T-helper 2 cell treated with Interferon-gamma antibody and Interleukin-4, amounts not matched to agents 5 μg/mL and 100 μg/mL, for 36 hours (primary cell): ENCODE measurements around the gene MORF4L2.

Experiments used
- DNase-seq: peaks from one replicate; pipeline ENCODE4 v3.0.0; 2021; ENCODE audit warnings: low spot score
- H3K27ac Mint-ChIP-seq: one replicate; pipeline ENCODE4 v1.8.0; 2021; ENCODE audit warnings: mild to moderate bottlenecking, mixed read lengths
- H3K27me3 Mint-ChIP-seq: one replicate; pipeline ENCODE4 v1.8.0; 2021; ENCODE audit warnings: low read depth, mixed read lengths
- H3K36me3 Mint-ChIP-seq: one replicate; pipeline ENCODE4 v1.8.0; 2021; ENCODE audit warnings: low read depth, mixed read lengths
- H3K4me1 Mint-ChIP-seq: one replicate; pipeline ENCODE4 v1.8.0; 2021; ENCODE audit warnings: low read depth, mixed read lengths
- H3K4me3 Mint-ChIP-seq: one replicate; pipeline ENCODE4 v1.8.0; 2022; ENCODE audit warnings: mild to moderate bottlenecking, moderate library complexity, mixed read lengths
- H3K9me3 Mint-ChIP-seq: one replicate; pipeline ENCODE4 v1.8.0; 2021; ENCODE audit warnings: mixed read lengths

Gene MORF4L2

GRCh38 chrX:103686199-103687072, at the start of gene MORF4L2:
Gene MORF4L2, minus strand, starts transcription at chrX:103686699. Its CDS starts 9,672 bp downstream, at chrX:103677027.
- no peak within 1 kb of the TSS for H3K27ac Mint-ChIP-seq
- H3K4me3 Mint-ChIP-seq: peak within 1 kb of the TSS; percentile 90
- H3K27me3 Mint-ChIP-seq: no peaks in the 10 kb centered on the region
- H3K4me1 Mint-ChIP-seq: peaks cover 4% of the 10 kb centered on the region
- DNase-seq: peak; percentile 87
- peaks cover 17% of the 10 kb centered on the region for H3K36me3 Mint-ChIP-seq
- H3K9me3 Mint-ChIP-seq: no peaks in the 10 kb centered on the region

- peak; percentile 35 for DNase-seq
- Mint-ChIP-seq H3K36me3 (no peaks in the 10 kb centered on the region), H3K4me1 (peaks cover 10% of the 10 kb centered on the region), H3K4me3 (no peak overlapping the region), H3K9me3 (no peaks in the 10 kb centered on the region), H3K27ac (no peak overlapping the region), H3K27me3 (peaks cover 4% of the 10 kb centered on the region)
Measured at GRCh38 chrX:103734125-103734760, 47.7 kb upstream of the MORF4L2 start.

- Mint-ChIP-seq H3K36me3 (no peaks in the 10 kb centered on the region), H3K4me1 (peaks cover 10% of the 10 kb centered on the region), H3K9me3 (no peaks in the 10 kb centered on the region), H3K27me3 (peaks cover 4% of the 10 kb centered on the region), H3K4me3 (no peak overlapping the region), H3K27ac (no peak overlapping the region)
- no peak for DNase-seq
Measured at GRCh38 chrX:103733017-103733416, 46.5 kb upstream of the MORF4L2 start.

GRCh38 chrX:103730796-103731493, 44.4 kb upstream of the MORF4L2 start:
- no peak for DNase-seq
- Mint-ChIP-seq H3K4me1 (peaks cover 10% of the 10 kb centered on the region), H3K36me3 (no peaks in the 10 kb centered on the region), H3K4me3 (no peak overlapping the region), H3K27ac (no peak overlapping the region), H3K9me3 (no peaks in the 10 kb centered on the region), H3K27me3 (peaks cover 4% of the 10 kb centered on the region)

- no peak for DNase-seq
- H3K9me3 Mint-ChIP-seq: no peaks in the 10 kb centered on the region
- no peak overlapping the region for H3K4me3 Mint-ChIP-seq
- peaks cover 10% of the 10 kb centered on the region for H3K4me1 Mint-ChIP-seq
- H3K27me3 Mint-ChIP-seq: peaks cover 4% of the 10 kb centered on the region
- H3K36me3 Mint-ChIP-seq: no peaks in the 10 kb centered on the region
- no peak overlapping the region for H3K27ac Mint-ChIP-seq
Measured at GRCh38 chrX:103730147-103730795, 43.8 kb upstream of the MORF4L2 start.

- peaks cover 4% of the 10 kb centered on the region for H3K27me3 Mint-ChIP-seq
- H3K9me3 Mint-ChIP-seq: no peaks in the 10 kb centered on the region
- no peak overlapping the region for H3K4me3 Mint-ChIP-seq
- H3K4me1 Mint-ChIP-seq: peaks cover 6% of the 10 kb centered on the region
- H3K27ac Mint-ChIP-seq: no peak overlapping the region
- no peaks in the 10 kb centered on the region for H3K36me3 Mint-ChIP-seq
- no peak for DNase-seq
Measured at GRCh38 chrX:103729015-103729414, 42.5 kb upstream of the MORF4L2 start.

- Mint-ChIP-seq H3K4me1 (peaks cover 4% of the 10 kb centered on the region), H3K27me3 (peaks cover 3% of the 10 kb centered on the region), H3K9me3 (no peaks in the 10 kb centered on the region), H3K4me3 (no peak overlapping the region), H3K27ac (no peak overlapping the region), H3K36me3 (no peaks in the 10 kb centered on the region)
- DNase-seq: no peak
Measured at GRCh38 chrX:103727115-103727514, 40.6 kb upstream of the MORF4L2 start.

GRCh38 chrX:103726477-103726876, 40.0 kb upstream of the MORF4L2 start:
- no peaks in the 10 kb centered on the region for H3K9me3 Mint-ChIP-seq
- H3K27me3 Mint-ChIP-seq: no peaks in the 10 kb centered on the region
- H3K4me3 Mint-ChIP-seq: no peak overlapping the region
- no peak overlapping the region for H3K27ac Mint-ChIP-seq
- no peak for DNase-seq
- H3K36me3 Mint-ChIP-seq: no peaks in the 10 kb centered on the region
- peaks cover 4% of the 10 kb centered on the region for H3K4me1 Mint-ChIP-seq

- H3K4me3 Mint-ChIP-seq: no peak overlapping the region
- no peak overlapping the region for H3K27ac Mint-ChIP-seq
- DNase-seq: no peak
- H3K9me3 Mint-ChIP-seq: no peaks in the 10 kb centered on the region
- H3K4me1 Mint-ChIP-seq: no peaks in the 10 kb centered on the region
- H3K27me3 Mint-ChIP-seq: no peaks in the 10 kb centered on the region
- H3K36me3 Mint-ChIP-seq: no peaks in the 10 kb centered on the region
Measured at GRCh38 chrX:103722505-103722904, 36.0 kb upstream of the MORF4L2 start.

GRCh38 chrX:103718120-103718519, 31.6 kb upstream of the MORF4L2 start:
- H3K4me3 Mint-ChIP-seq: no peak overlapping the region
- H3K4me1 Mint-ChIP-seq: no peaks in the 10 kb centered on the region
- H3K36me3 Mint-ChIP-seq: no peaks in the 10 kb centered on the region
- no peaks in the 10 kb centered on the region for H3K9me3 Mint-ChIP-seq
- no peaks in the 10 kb centered on the region for H3K27me3 Mint-ChIP-seq
- no peak for DNase-seq
- H3K27ac Mint-ChIP-seq: no peak overlapping the region

- DNase-seq: no peak
- Mint-ChIP-seq H3K9me3 (no peaks in the 10 kb centered on the region), H3K36me3 (no peaks in the 10 kb centered on the region), H3K4me3 (no peak overlapping the region), H3K4me1 (no peaks in the 10 kb centered on the region), H3K27me3 (no peaks in the 10 kb centered on the region), H3K27ac (no peak overlapping the region)
Measured at GRCh38 chrX:103716962-103717361, 30.5 kb upstream of the MORF4L2 start.

GRCh38 chrX:103710609-103711008, 24.1 kb upstream of the MORF4L2 start, which contains the start of gene TMEM31:
Gene TMEM31, plus strand, starts transcription at chrX:103710909. Its CDS starts 1,350 bp downstream, at chrX:103712259.
- Mint-ChIP-seq H3K36me3 (no peaks in the 10 kb centered on the region), H3K9me3 (no peaks in the 10 kb centered on the region), H3K4me3 (no peak within 1 kb of the TSS), H3K4me1 (peaks cover 3% of the 10 kb centered on the region), H3K27ac (no peak within 1 kb of the TSS), H3K27me3 (no peaks in the 10 kb centered on the region)
- no peak for DNase-seq

- Mint-ChIP-seq H3K27me3 (no peaks in the 10 kb centered on the region), H3K4me3 (no peak overlapping the region), H3K36me3 (no peaks in the 10 kb centered on the region), H3K27ac (no peak overlapping the region), H3K9me3 (no peaks in the 10 kb centered on the region), H3K4me1 (no peaks in the 10 kb centered on the region)
- no peak for DNase-seq
Measured at GRCh38 chrX:103704863-103705262, 18.4 kb upstream of the MORF4L2 start.
